Fibroblast of lung (primary cell): ENCODE data around the gene VPS51.

Experiments used
- EZH2 ChIP-seq: IDR thresholded peaks from 2 replicates; pipeline ENCODE4 v1.5.1; 2012; ENCODE audit warnings: low read length, control low read depth, mild to moderate bottlenecking; ENCODE audit errors: missing control alignments
- TF ChIP-seq, protein P1 (sequence below), 2 donors: IDR thresholded peaks in 1 of 2; conservative IDR thresholded peaks in 1 of 2; 1 replicate in 1 of 2; 2 replicates in 1 of 2; pipeline ENCODE4 v1.5.1; 2011 to 2012; ENCODE audit warnings: low read length in 2 of 2, control low read depth in 1 of 2, inconsistent platforms in 1 of 2, low read depth in 1 of 2, mild to moderate bottlenecking in 1 of 2

DNA sequence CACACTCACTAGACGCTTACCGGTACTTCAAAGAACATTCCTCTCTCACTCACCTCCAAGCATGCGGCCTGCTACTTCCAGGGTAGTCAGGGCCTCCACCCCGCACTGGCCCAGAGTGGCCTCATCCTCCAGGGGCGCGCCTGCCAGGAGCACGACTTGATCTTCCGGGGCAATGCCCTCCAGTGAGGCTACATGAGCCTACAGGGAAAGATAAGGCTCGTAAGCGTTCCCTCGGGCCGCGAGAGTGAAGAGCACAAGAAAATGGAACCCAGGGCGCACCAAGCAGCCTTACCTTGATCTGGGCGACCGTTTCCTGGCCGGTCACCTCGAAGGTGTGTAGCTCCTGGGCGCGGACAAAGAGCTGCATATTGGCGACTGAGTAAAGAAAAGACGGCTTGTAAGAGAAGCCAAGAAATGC is 25.4 kb downstream of the VPS51 start:
- TF ChIP-seq, protein P1, sequence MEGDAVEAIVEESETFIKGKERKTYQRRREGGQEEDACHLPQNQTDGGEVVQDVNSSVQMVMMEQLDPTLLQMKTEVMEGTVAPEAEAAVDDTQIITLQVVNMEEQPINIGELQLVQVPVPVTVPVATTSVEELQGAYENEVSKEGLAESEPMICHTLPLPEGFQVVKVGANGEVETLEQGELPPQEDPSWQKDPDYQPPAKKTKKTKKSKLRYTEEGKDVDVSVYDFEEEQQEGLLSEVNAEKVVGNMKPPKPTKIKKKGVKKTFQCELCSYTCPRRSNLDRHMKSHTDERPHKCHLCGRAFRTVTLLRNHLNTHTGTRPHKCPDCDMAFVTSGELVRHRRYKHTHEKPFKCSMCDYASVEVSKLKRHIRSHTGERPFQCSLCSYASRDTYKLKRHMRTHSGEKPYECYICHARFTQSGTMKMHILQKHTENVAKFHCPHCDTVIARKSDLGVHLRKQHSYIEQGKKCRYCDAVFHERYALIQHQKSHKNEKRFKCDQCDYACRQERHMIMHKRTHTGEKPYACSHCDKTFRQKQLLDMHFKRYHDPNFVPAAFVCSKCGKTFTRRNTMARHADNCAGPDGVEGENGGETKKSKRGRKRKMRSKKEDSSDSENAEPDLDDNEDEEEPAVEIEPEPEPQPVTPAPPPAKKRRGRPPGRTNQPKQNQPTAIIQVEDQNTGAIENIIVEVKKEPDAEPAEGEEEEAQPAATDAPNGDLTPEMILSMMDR (conservative IDR thresholded peaks at IDR 0.05 in 1 of 2, IDR thresholded peaks at IDR 0.05 in 1 of 2; ENCODE audit: low read depth in 1 of 2, low read length in 2 of 2): no peak
- TF ChIP-seq EZH2: no peak
